PFSK-1 (cell line): ENCODE results near the gene AUTS2.

Experiments
- FOXP2 ChIP-seq: optimal IDR thresholded peaks from 2 replicates; pipeline ENCODE3; 2011; ENCODE audit warnings: borderline replicate concordance, control low read depth, inconsistent platforms; ENCODE audit not compliant: insufficient read depth; ENCODE audit errors: extremely low read length, extremely low read depth
- POLR2AphosphoS5 ChIP-seq: IDR thresholded peaks from 2 replicates; pipeline ENCODE4 v1.6.1; 2012; ENCODE audit warnings: low read depth, mild to moderate bottlenecking, control low read depth, low read length, moderate library complexity
- REST ChIP-seq, 2 experiments: IDR thresholded peaks; 2 replicates each; pipeline versions ENCODE4 v1.6.1 to v1.8.0; 2011 to 2012; ENCODE audit warnings: low read depth in 2 of 2, low read length in 2 of 2, control low read depth in 1 of 2, inconsistent platforms in 1 of 2, mild to moderate bottlenecking in 1 of 2, moderate library complexity in 1 of 2; ENCODE audit not compliant: insufficient read depth in 1 of 2
- SIN3A ChIP-seq: IDR thresholded peaks from 2 replicates; pipeline ENCODE4 v1.6.1; 2012; ENCODE audit warnings: mild to moderate bottlenecking, low read length, moderate library complexity, borderline replicate concordance; ENCODE audit not compliant: insufficient read depth
- TAF1 ChIP-seq: IDR thresholded peaks from 2 replicates; pipeline ENCODE4 v1.6.1; 2012; ENCODE audit warnings: low read length, control low read depth, borderline replicate concordance; ENCODE audit not compliant: insufficient read depth

Gene AUTS2

GRCh38 chr7:70739646-70740210 lies 1141.5 kb downstream of the AUTS2 start:
- TF ChIP-seq REST (IDR thresholded peaks at IDR 0.05; ENCODE audit: insufficient read depth in 1 of 2, low read depth in 2 of 2, low read length in 2 of 2) (no peak), TAF1 (no peak), FOXP2 (no peak), SIN3A (no peak), POLR2AphosphoS5 (no peak)

- no peak for TF ChIP-seq FOXP2
- no peak for TF ChIP-seq POLR2AphosphoS5
- TF ChIP-seq TAF1, result no peak
- TF ChIP-seq SIN3A, result no peak
- TF ChIP-seq REST (IDR thresholded peaks at IDR 0.05; ENCODE audit: insufficient read depth in 1 of 2, low read depth in 2 of 2, low read length in 2 of 2), result no peak
Measured at GRCh38 chr7:70741666-70742065, 1143.4 kb downstream of the AUTS2 start.

GRCh38 chr7:70743531-70744325 lies 1145.5 kb downstream of the AUTS2 start:
- TF ChIP-seq TAF1 (no peak), SIN3A (no peak), FOXP2 (no peak), POLR2AphosphoS5 (no peak), REST (IDR thresholded peaks at IDR 0.05; ENCODE audit: insufficient read depth in 1 of 2, low read depth in 2 of 2, low read length in 2 of 2) (no peak)

GRCh38 chr7:70744492-70744891 lies 1146.2 kb downstream of the AUTS2 start:
- TF ChIP-seq FOXP2 (no peak), SIN3A (no peak), POLR2AphosphoS5 (no peak), REST (IDR thresholded peaks at IDR 0.05; ENCODE audit: insufficient read depth in 1 of 2, low read depth in 2 of 2, low read length in 2 of 2) (no peak), TAF1 (no peak)
